Uterus (tissue), 2 donors: Measurements from ENCODE around the gene GALNT18.

Experiments
- POLR2A ChIP-seq, 2 donors: fragments of 450-650 bp; IDR thresholded peaks; one replicate each; pipeline ENCODE4 v1.6.1; 2016; ENCODE audit warnings: antibody characterized with exemption in 2 of 2, mild to moderate bottlenecking in 1 of 2, moderate library complexity in 1 of 2
- TF ChIP-seq, protein P1 (sequence below), 4 experiments: fragments of 200-600 bp in 2 of 4; fragments of 450-650 bp in 2 of 4; sonication (generic) in 2 of 4; IDR thresholded peaks; one replicate each; pipeline ENCODE4 v1.5.1; 2016 to 2019; ENCODE audit warnings: antibody characterized with exemption in 4 of 4, mild to moderate bottlenecking in 2 of 4, moderate library complexity in 1 of 4

GRCh38 chr11:11351042-11351586 is 270.7 kb downstream of the GALNT18 start:
- TF ChIP-seq, protein P1, sequence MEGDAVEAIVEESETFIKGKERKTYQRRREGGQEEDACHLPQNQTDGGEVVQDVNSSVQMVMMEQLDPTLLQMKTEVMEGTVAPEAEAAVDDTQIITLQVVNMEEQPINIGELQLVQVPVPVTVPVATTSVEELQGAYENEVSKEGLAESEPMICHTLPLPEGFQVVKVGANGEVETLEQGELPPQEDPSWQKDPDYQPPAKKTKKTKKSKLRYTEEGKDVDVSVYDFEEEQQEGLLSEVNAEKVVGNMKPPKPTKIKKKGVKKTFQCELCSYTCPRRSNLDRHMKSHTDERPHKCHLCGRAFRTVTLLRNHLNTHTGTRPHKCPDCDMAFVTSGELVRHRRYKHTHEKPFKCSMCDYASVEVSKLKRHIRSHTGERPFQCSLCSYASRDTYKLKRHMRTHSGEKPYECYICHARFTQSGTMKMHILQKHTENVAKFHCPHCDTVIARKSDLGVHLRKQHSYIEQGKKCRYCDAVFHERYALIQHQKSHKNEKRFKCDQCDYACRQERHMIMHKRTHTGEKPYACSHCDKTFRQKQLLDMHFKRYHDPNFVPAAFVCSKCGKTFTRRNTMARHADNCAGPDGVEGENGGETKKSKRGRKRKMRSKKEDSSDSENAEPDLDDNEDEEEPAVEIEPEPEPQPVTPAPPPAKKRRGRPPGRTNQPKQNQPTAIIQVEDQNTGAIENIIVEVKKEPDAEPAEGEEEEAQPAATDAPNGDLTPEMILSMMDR (IDR thresholded peaks at IDR 0.05), result no peak
- TF ChIP-seq POLR2A (IDR thresholded peaks at IDR 0.05), result no peak
